ENCODE results near the gene MDH1B.
"Not testable (repeated sequence)": the region's sequence is repeated elsewhere in the genome, so short reads cannot be mapped to it uniquely, and the experiment has no call there.

Gene MDH1B

GRCh38 chr2:206765242-206766056 is at the start of gene MDH1B, which contains the start of gene FASTKD2:
MDH1B (minus strand) TSS chr2:206765328; CDS start chr2:206765271, 57 bp downstream.
FASTKD2 (plus strand) TSS chr2:206765606; CDS start chr2:206766694, 1,088 bp downstream.
- FAIRE-seq (peak; percentile 98), DNase-seq (ENCODE audit: insufficient read length, low spot score) (peak; percentile 50)

- DNase-seq (ENCODE audit: insufficient read length, low spot score): no peak
- FAIRE-seq: no peak
Measured at GRCh38 chr2:206814498-206814897, 49.4 kb upstream of the MDH1B start.

GRCh38 chr2:206812471-206812870 is 47.3 kb upstream of the MDH1B start:
- not testable (repeated sequence) for FAIRE-seq; DNase-seq (ENCODE audit: insufficient read length, low spot score)

- not testable (repeated sequence) for FAIRE-seq; DNase-seq (ENCODE audit: insufficient read length, low spot score)
Measured at GRCh38 chr2:206807624-206808023, 42.5 kb upstream of the MDH1B start.

- DNase-seq (ENCODE audit: insufficient read length, low spot score) (no peak), FAIRE-seq (no peak)
Measured at GRCh38 chr2:206805887-206806607, 40.9 kb upstream of the MDH1B start.

- DNase-seq (ENCODE audit: insufficient read length, low spot score): no peak
- no peak for FAIRE-seq
Measured at GRCh38 chr2:206804326-206804725, 39.2 kb upstream of the MDH1B start.

- no peak for DNase-seq (ENCODE audit: insufficient read length, low spot score)
- no peak for FAIRE-seq
Measured at GRCh38 chr2:206802654-206803514, 37.8 kb upstream of the MDH1B start.

- no peak for FAIRE-seq
- DNase-seq (ENCODE audit: insufficient read length, low spot score): no peak
Measured at GRCh38 chr2:206801418-206802189, 36.5 kb upstream of the MDH1B start.

- no peak for FAIRE-seq
- DNase-seq (ENCODE audit: insufficient read length, low spot score): peak; percentile 16
Measured at GRCh38 chr2:206800506-206801417, 35.6 kb upstream of the MDH1B start.

- no peak for FAIRE-seq
Measured at GRCh38 chr2:206799083-206799482, 34.0 kb upstream of the MDH1B start.

GRCh38 chr2:206798000-206798399 is 32.9 kb upstream of the MDH1B start:
- FAIRE-seq (peak; percentile 81), DNase-seq (ENCODE audit: insufficient read length, low spot score) (no peak)

More at GRCh38 chr2:206799083-206799482, 34.0 kb upstream of the MDH1B start:
- DNase-seq (ENCODE audit: insufficient read length, low spot score): no peak

- DNase-seq (ENCODE audit: insufficient read length, low spot score): no peak
- FAIRE-seq: no peak
Measured at GRCh38 chr2:206797376-206797775, 32.2 kb upstream of the MDH1B start.

GRCh38 chr2:206792645-206793044 is 27.5 kb upstream of the MDH1B start:
- DNase-seq (ENCODE audit: insufficient read length, low spot score) (no peak), FAIRE-seq (no peak)

- no peak for DNase-seq (ENCODE audit: insufficient read length, low spot score)
- no peak for FAIRE-seq
Measured at GRCh38 chr2:206790311-206790935, 25.3 kb upstream of the MDH1B start.

- FAIRE-seq (no peak), DNase-seq (ENCODE audit: insufficient read length, low spot score) (no peak)
Measured at GRCh38 chr2:206784559-206785353, 19.6 kb upstream of the MDH1B start.

- no peak for FAIRE-seq
- DNase-seq (ENCODE audit: insufficient read length, low spot score): no peak
Measured at GRCh38 chr2:206783718-206784117, 18.6 kb upstream of the MDH1B start.

- no peak for FAIRE-seq
- no peak for DNase-seq (ENCODE audit: insufficient read length, low spot score)
Measured at GRCh38 chr2:206780671-206781070, 15.5 kb upstream of the MDH1B start.

- DNase-seq (ENCODE audit: insufficient read length, low spot score) (no peak), FAIRE-seq (no peak)
Measured at GRCh38 chr2:206776432-206776831, 11.3 kb upstream of the MDH1B start.

Data from GM19239 (cell line).